ENCODE measurements around the gene ARHGAP25. TPM values are rescaled to one million over a fixed set of nuclear protein-coding genes. Genes with fewer than 3 reads are reported as not detected.
A peak's percentile ranks its signal among the peaks of the same experiment; 100 is the strongest.

ARHGAP25 gene
- total and polyA plus RNA-seq, 8 donors = 1.4 to 8.4 (median 2.0) TPM

DNA sequence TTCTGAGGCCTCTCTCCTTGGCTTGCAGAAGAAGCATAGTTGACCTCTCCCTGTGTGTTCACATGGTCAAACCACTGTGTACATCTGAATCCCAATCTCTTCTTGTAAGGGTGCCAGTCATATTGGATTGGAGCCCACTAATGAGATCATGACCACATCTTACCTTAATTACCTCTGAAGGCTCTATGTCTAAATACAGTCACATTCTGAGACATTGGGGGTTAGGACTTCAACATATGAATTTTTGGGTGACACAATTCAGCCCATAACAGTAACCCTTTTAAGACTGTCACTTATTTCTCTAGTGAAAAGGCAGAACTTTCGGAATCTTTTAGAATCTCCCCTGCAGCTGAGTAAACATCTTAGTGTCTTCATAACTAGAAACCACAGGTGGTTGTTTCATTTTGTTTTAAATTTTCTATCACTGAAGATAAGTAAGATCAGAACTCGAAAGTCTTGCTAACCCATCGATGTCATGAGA is 103.3 kb downstream of the ARHGAP25 start:
- Histone ChIP-seq H3K27ac (no peak overlapping the region), H3K4me3 (no peak overlapping the region), H3K9me3 (no peaks in the 10 kb centered on the region), H3K4me1 (peaks cover 0 to 4% (median 0%) of the 10 kb centered on the region in 3 donors), H3K27me3 (no peaks in the 10 kb centered on the region), H3K36me3 (no peaks in the 10 kb centered on the region)
- TF ChIP-seq CTCF (IDR thresholded peaks at IDR 0.05) = no peak
- WGBS, 2 donors = 70 to 73% methylated on average over 3 of the region's 3 CpGs
- ATAC-seq (no peak), DNase-seq (no peak), FAIRE-seq (no peak)
- intact Hi-C loops (cut with DNase I) = no loop called here

DNA sequence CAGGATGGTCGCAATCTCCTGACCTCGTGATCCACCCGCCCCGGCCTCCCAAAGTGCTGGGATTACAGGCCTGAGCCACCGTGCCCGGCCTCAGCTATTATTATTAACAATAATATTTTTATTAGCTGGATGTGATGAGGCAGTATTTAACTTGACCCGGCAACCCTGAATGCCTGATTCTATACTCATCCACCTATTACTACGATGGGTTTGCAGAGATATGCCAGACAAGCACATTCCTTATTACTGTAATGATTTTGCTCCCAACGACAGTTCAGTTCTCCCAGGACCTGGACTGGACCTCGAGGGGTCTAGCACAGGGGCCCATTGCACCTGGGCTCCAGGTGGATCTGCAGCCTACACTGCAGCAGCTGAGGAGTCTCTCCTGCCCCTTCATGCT is 104.0 kb downstream of the ARHGAP25 start:
- Histone ChIP-seq H3K4me3 (no peak overlapping the region), H3K27ac (no peak overlapping the region), H3K9me3 (no peaks in the 10 kb centered on the region), H3K36me3 (no peaks in the 10 kb centered on the region), H3K27me3 (no peaks in the 10 kb centered on the region), H3K4me1 (peaks cover 0 to 4% (median 0%) of the 10 kb centered on the region in 3 donors)
- FAIRE-seq (no peak), DNase-seq (no peak), ATAC-seq (no peak)
- TF ChIP-seq CTCF (IDR thresholded peaks at IDR 0.05) = no peak
- intact Hi-C loops (cut with DNase I) = no loop called here
- WGBS, 2 donors = 80 to 87% methylated on average over 10 of the region's 10 CpGs

DNA sequence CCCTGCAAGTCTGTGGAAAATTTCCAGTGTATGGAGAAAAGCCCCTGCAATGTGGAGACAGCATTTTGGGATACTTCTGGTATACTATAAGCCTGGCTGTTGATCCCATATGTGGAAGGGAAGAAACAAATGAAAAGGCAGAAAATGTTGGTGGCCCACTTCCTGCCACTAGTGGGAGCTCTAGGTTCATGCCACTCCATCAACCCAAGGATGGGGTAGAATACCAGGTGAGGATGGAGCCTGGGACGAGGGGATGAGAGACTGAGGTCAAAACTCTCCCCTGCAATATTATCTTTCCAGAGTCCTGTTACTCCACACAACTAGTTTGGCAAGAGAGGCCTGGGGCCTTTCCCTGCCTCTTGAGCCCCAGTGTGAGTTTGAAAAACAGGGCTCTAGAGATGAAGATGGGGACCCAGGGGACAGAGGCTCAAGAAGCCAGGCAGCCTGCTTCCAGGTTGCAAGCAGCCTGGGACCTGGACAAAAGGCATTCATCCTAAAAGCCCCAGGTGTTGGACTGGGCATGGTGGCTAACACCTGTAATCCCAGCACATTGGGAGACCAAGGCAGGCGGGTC is 104.7 kb downstream of the ARHGAP25 start:
- peak in 2 of 4 donors; percentile 20 to 22 for TF ChIP-seq CTCF (IDR thresholded peaks at IDR 0.05)
- Histone ChIP-seq H3K36me3 (no peaks in the 10 kb centered on the region), H3K27me3 (no peaks in the 10 kb centered on the region), H3K27ac (no peak overlapping the region), H3K4me3 (no peak overlapping the region), H3K9me3 (no peaks in the 10 kb centered on the region), H3K4me1 (peaks cover 0 to 4% (median 0%) of the 10 kb centered on the region in 3 donors)
- WGBS, 2 donors = 94% methylated on average over 2 of the region's 2 CpGs
- intact Hi-C loops (cut with DNase I) = no loop called here
- FAIRE-seq = no peak
- DNase-seq = no peak
- no peak for ATAC-seq

DNA sequence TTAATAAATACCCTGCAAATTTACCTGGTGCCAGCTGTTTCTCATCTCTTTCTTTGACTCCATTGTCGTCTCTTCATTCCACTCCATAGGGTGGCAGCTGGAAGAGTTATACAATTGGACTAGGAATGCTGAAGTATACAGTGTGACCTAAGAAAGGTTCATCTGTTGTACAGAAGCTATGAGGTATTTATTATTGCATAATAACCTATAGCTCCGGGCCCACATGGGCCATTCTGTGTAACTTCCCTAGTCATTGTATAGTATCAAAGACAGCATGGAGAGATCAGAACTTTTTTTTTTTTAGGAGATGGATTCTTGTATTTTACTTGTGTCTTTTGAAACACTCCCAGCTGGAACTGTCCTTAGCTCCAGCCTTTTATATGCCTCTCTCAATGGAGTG is 110.4 kb downstream of the ARHGAP25 start:
- Histone ChIP-seq H3K27ac (no peak overlapping the region), H3K4me1 (no peaks in the 10 kb centered on the region), H3K4me3 (no peak overlapping the region), H3K36me3 (no peaks in the 10 kb centered on the region), H3K9me3 (no peaks in the 10 kb centered on the region), H3K27me3 (no peaks in the 10 kb centered on the region)
- intact Hi-C loops (cut with DNase I) = no loop called here
- no peak for ATAC-seq
- WGBS, 2 donors = 78 to 87% methylated on average over 2 of the region's 2 CpGs
- FAIRE-seq = no peak
- TF ChIP-seq CTCF (IDR thresholded peaks at IDR 0.05) = no peak
- no peak for DNase-seq

DNA sequence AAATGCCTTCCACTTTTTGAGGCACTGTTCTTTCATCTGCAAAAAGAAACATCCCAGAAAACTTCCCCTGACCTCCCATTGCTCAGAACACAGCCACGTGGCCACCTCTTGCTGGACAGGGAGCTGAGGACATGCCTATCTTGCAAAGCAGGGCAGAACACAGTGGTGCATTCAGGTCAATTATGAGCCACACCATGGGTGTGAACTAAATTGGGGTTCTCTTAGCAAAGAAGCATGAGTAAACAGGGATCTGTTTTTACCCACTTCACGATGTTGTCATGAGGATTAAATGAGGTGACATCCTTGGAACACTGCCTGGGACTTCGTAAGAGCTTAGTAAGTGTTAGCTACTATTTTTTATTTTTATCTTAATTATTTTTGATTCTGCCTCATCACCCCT is 111.5 kb downstream of the ARHGAP25 start:
- Histone ChIP-seq H3K4me3 (no peak overlapping the region), H3K27me3 (no peaks in the 10 kb centered on the region), H3K36me3 (no peaks in the 10 kb centered on the region), H3K4me1 (no peaks in the 10 kb centered on the region), H3K27ac (no peak overlapping the region), H3K9me3 (no peaks in the 10 kb centered on the region)
- WGBS, 2 donors = 46 to 62% methylated on average over 3 of the region's 3 CpGs
- ATAC-seq (no peak), FAIRE-seq (no peak), DNase-seq (no peak)
- no peak for TF ChIP-seq CTCF (IDR thresholded peaks at IDR 0.05)
- intact Hi-C loops (cut with DNase I) = no loop called here

Data from pancreas (tissue), 10 donors.